GM12878 (cell line): ENCODE data around the gene PIGU. TPM values are rescaled to one million over a fixed set of nuclear protein-coding genes. Genes with fewer than 3 reads are reported as not detected.

ENCODE experiments used
- ATAC-seq: fragments of 200-7000 bp; cut with Tn5 transposase; 3 replicates; pipeline ENCODE4 v1.9.1; 2020; ENCODE audit warnings: mild to moderate bottlenecking, moderate library complexity
- BruUV-seq: library from RNA; stranded (reverse); fragments of 400-500 nt; replicated peaks from 2 replicates; lab custom pipeline; 2021; lab: Mats Ljungman, UMichigan
- CTCF ChIA-PET: fragments of 300-600 bp; sonication (Branson Sonifier 250); formaldehyde crosslinking; extraction: SDS; loops from one replicate; lab custom pipeline; 2021; ENCODE audit warnings: inconsistent platforms; lab: Yijun Ruan, JAX
- POLR2A ChIA-PET: fragments of 350-600 bp; formaldehyde crosslinking; extraction: SDS; loops from one replicate; lab custom pipeline; 2021; ENCODE audit warnings: inconsistent platforms; lab: Charles Lee
- RAD21 ChIA-PET: fragments of 300-600 bp; sonication (Branson Sonifier 250); formaldehyde crosslinking; loops from one replicate; lab custom pipeline; 2023; ENCODE audit warnings: antibody characterized with exemption; ENCODE audit not compliant: unreplicated experiment; lab: Charles Lee
- SMC1A ChIA-PET: fragments of 300-600 bp; sonication (Branson Sonifier 250); formaldehyde crosslinking; loops from one replicate; lab custom pipeline; 2023; ENCODE audit not compliant: unreplicated experiment, uncharacterized antibody; lab: Charles Lee
- DNase-seq: peaks from one replicate; pipeline ENCODE4 v3.0.0-alpha.2; 2011; ENCODE audit warnings: low read depth, low spot score
- FAIRE-seq: peaks from 3 replicates; lab custom pipeline; 2011; peaks lifted over from hg19 to GRCh38; lab: Jason Lieb, UNC
- H2AFZ ChIP-seq: 2 replicates; pipeline ENCODE4 v1.6.0; 2011; ENCODE audit warnings: low read depth, low read length, control low read depth; ENCODE audit not compliant: control insufficient read depth
- H3K27ac ChIP-seq: 2 replicates; pipeline ENCODE4 v1.5.1; 2011; ENCODE audit warnings: control low read depth; ENCODE audit not compliant: control insufficient read depth, insufficient read depth
- H3K27me3 ChIP-seq, 2 experiments: replicated peaks in 1 of 2; 2 replicates each; pipeline versions ENCODE4 v1.6.0 to v1.6.1; 2011; ENCODE audit warnings: low read length in 1 of 2; ENCODE audit not compliant: control insufficient read depth in 2 of 2, insufficient read depth in 2 of 2
- H3K36me3 ChIP-seq, 2 experiments: 2 replicates each; pipeline ENCODE4 v1.5.1; 2011; ENCODE audit warnings: low read length in 1 of 2; ENCODE audit not compliant: control insufficient read depth in 2 of 2, insufficient read depth in 2 of 2
- H3K4me1 ChIP-seq: 2 replicates; pipeline ENCODE4 v1.6.1; 2011; ENCODE audit warnings: mild to moderate bottlenecking, low read length, moderate library complexity, mixed read lengths; ENCODE audit not compliant: control insufficient read depth, insufficient read depth
- H3K4me2 ChIP-seq: 2 replicates; pipeline ENCODE4 v1.6.0; 2011; ENCODE audit warnings: control low read depth; ENCODE audit not compliant: control insufficient read depth, insufficient read depth
- H3K4me3 ChIP-seq: fragments of 200-600 bp; sonication (generic); 2 replicates; pipeline ENCODE4 v1.5.1; 2016
- H3K79me2 ChIP-seq: 2 replicates; pipeline ENCODE4 v1.6.0; 2011; ENCODE audit warnings: low read length; ENCODE audit not compliant: control insufficient read depth, insufficient read depth
- H3K9ac ChIP-seq: 2 replicates; pipeline ENCODE4 v1.8.0; 2011; ENCODE audit warnings: low read length, control low read depth, mixed read lengths; ENCODE audit not compliant: control insufficient read depth, insufficient read depth
- H3K9me3 ChIP-seq: replicated peaks from 3 replicates; pipeline ENCODE4 v1.5.1; 2011; ENCODE audit warnings: mild to moderate bottlenecking, low read length; ENCODE audit not compliant: control insufficient read depth, insufficient read depth
- H4K20me1 ChIP-seq: 2 replicates; pipeline ENCODE4 v1.6.0; 2011; ENCODE audit not compliant: control insufficient read depth, insufficient read depth
- BACH1 ChIP-seq: fragments of 450-650 bp; IDR thresholded peaks from 2 replicates; pipeline ENCODE4 v1.6.1; 2017; ENCODE audit warnings: mild to moderate bottlenecking, borderline replicate concordance
- BCL11A ChIP-seq: IDR thresholded peaks from 2 replicates; pipeline ENCODE4 v1.6.1; 2011; ENCODE audit warnings: low read depth, low read length
- ETV6 ChIP-seq, 2 experiments: fragments of 450-650 bp in 1 of 2; IDR thresholded peaks in 1 of 2; conservative IDR thresholded peaks in 1 of 2; 2 replicates each; pipeline ENCODE4 v1.6.1; 2014; ENCODE audit warnings: antibody characterized with exemption in 1 of 2, borderline replicate concordance in 1 of 2, low read depth in 1 of 2, mild to moderate bottlenecking in 1 of 2, moderate library complexity in 1 of 2
- FOXK2 ChIP-seq: fragments of 450-650 bp; IDR thresholded peaks from 2 replicates; pipeline ENCODE4 v1.6.1; 2017; ENCODE audit warnings: mild to moderate bottlenecking, moderate library complexity
- IRF4 ChIP-seq: IDR thresholded peaks from 2 replicates; pipeline ENCODE4 v1.6.1; 2011; ENCODE audit warnings: low read depth, low read length
- MEF2A ChIP-seq: IDR thresholded peaks from 2 replicates; pipeline ENCODE4 v1.6.1; 2011; ENCODE audit warnings: low read depth, mild to moderate bottlenecking, low read length, moderate library complexity; ENCODE audit not compliant: insufficient read depth
- MTA3 ChIP-seq: IDR thresholded peaks from 2 replicates; pipeline ENCODE4 v1.6.1; 2012; ENCODE audit warnings: low read length, inconsistent platforms, borderline replicate concordance
- NFIC ChIP-seq: IDR thresholded peaks from 2 replicates; pipeline ENCODE4 v1.6.1; 2012; ENCODE audit warnings: low read depth, mild to moderate bottlenecking, inconsistent platforms, low read length, moderate library complexity
- SP1 ChIP-seq: IDR thresholded peaks from one replicate; pipeline ENCODE4 v1.6.1; 2011; ENCODE audit warnings: low read depth, low read length
- SUZ12 ChIP-seq: fragments of 200-600 bp; sonication (generic); IDR thresholded peaks from one replicate; pipeline ENCODE4 v1.6.1; 2018; ENCODE audit warnings: antibody characterized with exemption, mild to moderate bottlenecking; ENCODE audit not compliant: unreplicated experiment
- TCF12 ChIP-seq: IDR thresholded peaks from 2 replicates; pipeline ENCODE4 v1.6.1; 2011; ENCODE audit warnings: low read depth, mild to moderate bottlenecking, low read length
- ZNF274 ChIP-seq: IDR thresholded peaks from one replicate; pipeline ENCODE4 v1.8.0; 2011; ENCODE audit not compliant: insufficient read length, insufficient read depth
- WGBS: methylation state at CpG from one replicate; pipeline ENCODE4 v1.1.6; 2016; ENCODE audit warnings: low lambda C conversion rate; ENCODE audit not compliant: insufficient replicate concordance, insufficient coverage; ENCODE audit errors: missing lambda C conversion rate; 5-methylcytosine and 5-hydroxymethylcytosine counted together
- in situ Hi-C: fragments of 300-500 bp; cut with MboI; formaldehyde crosslinking; loops from 9 replicates; pipeline ENCODE4 v1.14.3; 2018; ENCODE audit warnings: mixed read lengths
- intact Hi-C: fragments of 100-400 bp; cut with micrococcal nuclease; formaldehyde crosslinking; loops from one replicate; pipeline ENCODE4 v1.14.2; 2022; ENCODE audit not compliant: unreplicated experiment
- polyA plus RNA-seq, 11 experiments: library from polyadenylated mRNA; depleted of rRNA in 4 of 11; unstranded in 6 of 11; stranded (reverse) in 5 of 11; fragments of >200 nt; fragmentation: Nextera tagmentation in 4 of 11; fragmentation: Illumina TruSeq in 1 of 11; extraction: Ambion mirVana in 4 of 11; extraction: Trizol in 1 of 11; gene quantifications; 1 replicate in 1 of 11; 2 replicates in 10 of 11; pipeline versions ENCODE4 v1.2.1 to v1.2.3, GENCODE V29; 2011 to 2016; ENCODE audit warnings: inconsistent platforms in 2 of 11, missing spikeins in 2 of 11, low read depth in 1 of 11
- total RNA-seq, 4 experiments: library from RNA; depleted of rRNA in 3 of 4; stranded (reverse); fragments of >200 nt in 3 of 4; fragmentation: Illumina TruSeq in 1 of 4; extraction: Trizol in 1 of 4; gene quantifications; 2 replicates each; pipeline versions ENCODE4 v1.2.1 to v1.2.3, GENCODE V29; 2013 to 2021

The PIGU gene
- total and polyA plus RNA-seq, 10 of the 15 experiments (the other 5 are each of a cell fraction or from before 2014, with no cell fraction given): 4.1 to 88.2 (median 25.0) TPM

- Histone ChIP-seq H3K79me2 (no peaks in the 10 kb centered on the region), H3K4me3 (no peak overlapping the region), H3K27me3 (no peaks in the 10 kb centered on the region), H3K9ac (no peak overlapping the region), H3K36me3 (peaks cover 0 to 4% of the 10 kb centered on the region in 2 experiments; a peak in 2 of 4 replicates), H3K4me2 (peak overlapping the region; percentile 57), H2AFZ (no peak overlapping the region), H4K20me1 (no peaks in the 10 kb centered on the region), H3K27ac (peak overlapping the region; percentile 58), H3K9me3 (no peaks in the 10 kb centered on the region), H3K4me1 (peaks cover 49% of the 10 kb centered on the region)
- TF ChIP-seq BCL11A (0 out of 2 replicates have a peak, but pooled peaks have one; percentile 4), NFIC (0 out of 2 replicates have a peak, but pooled peaks have one; percentile 5), MEF2A (no peak), FOXK2 (0 out of 2 replicates have a peak, but pooled peaks have one; percentile 16)
- ChIA-PET POLR2A (no interaction called here), SMC1A (interaction anchor here (1.0 kb wide), 1 partner anchor 31 kb away, joined by 3 read pairs; no protein-coding TSS in a partner anchor), CTCF (interaction anchor here (0.8 to 1.3 kb wide), 3 partner anchors 10 to 37 kb away, joined by 3 read pairs; no protein-coding TSS in a partner anchor), RAD21 (interaction anchor here (1.4 kb wide), 1 partner anchor 52 kb away, joined by 3 read pairs; no protein-coding TSS in a partner anchor)
- intact Hi-C loops (no loop called here), in situ Hi-C loops (no loop called here)
- ATAC-seq (no peak), FAIRE-seq (no peak), DNase-seq (no peak)
- no TSS peak for BruUV-seq
- WGBS: 71% methylated on average over 9 of the region's 9 CpGs
These were observed 40.6 kb upstream of the PIGU start for GRCh38 chr20:34717230-34718095.

- no peak for FAIRE-seq
- no peaks in the 10 kb centered on the region for H3K79me2 ChIP-seq
- intact Hi-C loops: no loop called here
- ChIA-PET POLR2A (interaction anchor here (0.6 kb wide), 1 partner anchor 904 kb away, joined by 3 read pairs; no protein-coding TSS in a partner anchor), RAD21 (interaction anchor here (1.1 to 1.4 kb wide), 2 partner anchors 32 to 53 kb away, joined by 3 read pairs; no protein-coding TSS in a partner anchor), CTCF (interaction anchor here (0.8 to 1.3 kb wide), 3 partner anchors 10 to 38 kb away, joined by 3 read pairs; no protein-coding TSS in a partner anchor), SMC1A (interaction anchor here (1.0 kb wide), 1 partner anchor 32 kb away, joined by 3 read pairs; no protein-coding TSS in a partner anchor)
- no peaks in the 10 kb centered on the region for H3K9me3 ChIP-seq
- no peaks in the 10 kb centered on the region for H3K27me3 ChIP-seq
- no peak for ATAC-seq
- no peak for TF ChIP-seq ETV6 (conservative IDR thresholded peaks at IDR 0.05 in 1 of 2, IDR thresholded peaks at IDR 0.05 in 1 of 2; ENCODE audit: borderline replicate concordance in 1 of 2, low read depth in 1 of 2)
- no peak for TF ChIP-seq ZNF274
- no peak for TF ChIP-seq SP1
- no peak for TF ChIP-seq IRF4
- TF ChIP-seq BACH1: no peak
- TF ChIP-seq FOXK2: no peak
- TF ChIP-seq SUZ12: no peak
- TF ChIP-seq MTA3: no peak
- TF ChIP-seq TCF12: no peak
- H4K20me1 ChIP-seq: no peaks in the 10 kb centered on the region
- no TSS peak for BruUV-seq
- H3K9ac ChIP-seq: no peak overlapping the region
- 96% methylated on average over 2 of the region's 2 CpGs for WGBS
- H3K4me3 ChIP-seq: no peak overlapping the region
- no peak overlapping the region for H3K4me2 ChIP-seq
- no peak for DNase-seq
- peaks cover 0 to 4% of the 10 kb centered on the region in 2 experiments; a peak in 2 of 4 replicates for H3K36me3 ChIP-seq
- peaks cover 49% of the 10 kb centered on the region for H3K4me1 ChIP-seq
- H3K27ac ChIP-seq: no peak overlapping the region
- in situ Hi-C loops: no loop called here
- H2AFZ ChIP-seq: no peak overlapping the region
These were observed 40.0 kb upstream of the PIGU start for GRCh38 chr20:34716921-34717229.
